ENCODE data around the gene RBP3.

The RBP3 gene

GRCh38 chr10:47379445-47379785 lies 31.3 kb downstream of the RBP3 start:
- no peak for TF ChIP-seq GABPA (IDR thresholded peaks at IDR 0.05; ENCODE audit: low read depth)
- TF ChIP-seq CTCF (IDR thresholded peaks at IDR 0.05; ENCODE audit: insufficient read depth, low read length): no peak
- no peak for TF ChIP-seq REST (IDR thresholded peaks at IDR 0.05; ENCODE audit: insufficient replicate concordance, low read depth)
- TF ChIP-seq SPI1 (IDR thresholded peaks at IDR 0.05; ENCODE audit: borderline replicate concordance, low read depth): no peak
- TF ChIP-seq POLR2AphosphoS5 (IDR thresholded peaks at IDR 0.05; ENCODE audit: low read depth): no peak
- Histone ChIP-seq H3K27ac (replicated peaks) (no peak overlapping the region), H3K27me3 (ENCODE audit: insufficient read depth, poor library complexity, severe bottlenecking) (peaks cover 7% of the 10 kb centered on the region), H3K4me3 (replicated peaks; ENCODE audit: insufficient read depth, low read length) (no peak overlapping the region)
- no peak for DNase-seq (ENCODE audit: low read depth in 1 of 2, low spot score in 1 of 2)

GRCh38 chr10:47379901-47380300 lies 31.7 kb downstream of the RBP3 start:
- peaks cover 7% of the 10 kb centered on the region for H3K27me3 ChIP-seq (ENCODE audit: insufficient read depth, poor library complexity, severe bottlenecking)
- TF ChIP-seq CTCF (IDR thresholded peaks at IDR 0.05; ENCODE audit: insufficient read depth, low read length) (no peak), REST (IDR thresholded peaks at IDR 0.05; ENCODE audit: insufficient replicate concordance, low read depth) (no peak), GABPA (IDR thresholded peaks at IDR 0.05; ENCODE audit: low read depth) (no peak), SPI1 (IDR thresholded peaks at IDR 0.05; ENCODE audit: borderline replicate concordance, low read depth) (no peak), POLR2AphosphoS5 (IDR thresholded peaks at IDR 0.05; ENCODE audit: low read depth) (no peak)
- DNase-seq (ENCODE audit: low read depth in 1 of 2, low spot score in 1 of 2): no peak
- H3K4me3 ChIP-seq (replicated peaks; ENCODE audit: insufficient read depth, low read length): no peak overlapping the region
- H3K27ac ChIP-seq (replicated peaks): no peak overlapping the region

- Histone ChIP-seq H3K27ac (replicated peaks) (no peak overlapping the region), H3K4me3 (replicated peaks; ENCODE audit: insufficient read depth, low read length) (no peak overlapping the region), H3K27me3 (ENCODE audit: insufficient read depth, poor library complexity, severe bottlenecking) (peaks cover 7% of the 10 kb centered on the region)
- TF ChIP-seq SPI1 (IDR thresholded peaks at IDR 0.05; ENCODE audit: borderline replicate concordance, low read depth) (no peak), REST (IDR thresholded peaks at IDR 0.05; ENCODE audit: insufficient replicate concordance, low read depth) (no peak), GABPA (IDR thresholded peaks at IDR 0.05; ENCODE audit: low read depth) (no peak), CTCF (IDR thresholded peaks at IDR 0.05; ENCODE audit: insufficient read depth, low read length) (no peak), POLR2AphosphoS5 (IDR thresholded peaks at IDR 0.05; ENCODE audit: low read depth) (no peak)
- DNase-seq (ENCODE audit: low read depth in 1 of 2, low spot score in 1 of 2): no peak
These were observed 32.4 kb downstream of the RBP3 start for GRCh38 chr10:47380341-47381102.
